Measurements from ENCODE around the gene MMD. TPM values are rescaled to one million over a fixed set of nuclear protein-coding genes. Genes with fewer than 3 reads are reported as not detected.

The MMD gene
- total and polyA plus RNA-seq, 2 of the 13 experiments (the other 11 are each of a cell fraction or from before 2014, with no cell fraction given) = 121 to 225 TPM

- TF ChIP-seq PBX3 (CRISPR knock-in tag; IDR thresholded peaks at IDR 0.05; ENCODE audit: borderline replicate concordance) (no peak), ZNF333 (CRISPR knock-in tag; IDR thresholded peaks at IDR 0.05; ENCODE audit: borderline replicate concordance) (no peak; the same call in 1 of the 2 replicates), ZFYVE20 (CRISPR knock-in tag; IDR thresholded peaks at IDR 0.05; ENCODE audit: borderline replicate concordance, low read depth) (no peak), SRF (IDR thresholded peaks at IDR 0.05; ENCODE audit: low read depth, low read length) (no peak), KMT2A (CRISPR knock-in tag; IDR thresholded peaks at IDR 0.05) (no peak; the same call in 1 of the 2 replicates), SALL1 (CRISPR knock-in tag; IDR thresholded peaks at IDR 0.05) (peak; percentile 81), ZNF773 (CRISPR knock-in tag; IDR thresholded peaks at IDR 0.05; ENCODE audit: borderline replicate concordance) (no peak), KLF12 (CRISPR knock-in tag; IDR thresholded peaks at IDR 0.05; ENCODE audit: borderline replicate concordance) (peak; percentile 59; the same call in 1 of the 2 replicates), HOXA9 (CRISPR knock-in tag; IDR thresholded peaks at IDR 0.05; ENCODE audit: borderline replicate concordance) (no peak), ZNF646 (CRISPR knock-in tag; IDR thresholded peaks at IDR 0.05) (peak; percentile 41; the same call in 1 of the 2 replicates), ASH2L (IDR thresholded peaks at IDR 0.05; ENCODE audit: insufficient read length, low read depth, low read length) (peak; percentile 100), ZNF224 (CRISPR knock-in tag; IDR thresholded peaks at IDR 0.05) (no peak), ZNF432 (CRISPR knock-in tag; IDR thresholded peaks at IDR 0.05; ENCODE audit: borderline replicate concordance) (no peak)
- TF ChIP-seq, protein P1, sequence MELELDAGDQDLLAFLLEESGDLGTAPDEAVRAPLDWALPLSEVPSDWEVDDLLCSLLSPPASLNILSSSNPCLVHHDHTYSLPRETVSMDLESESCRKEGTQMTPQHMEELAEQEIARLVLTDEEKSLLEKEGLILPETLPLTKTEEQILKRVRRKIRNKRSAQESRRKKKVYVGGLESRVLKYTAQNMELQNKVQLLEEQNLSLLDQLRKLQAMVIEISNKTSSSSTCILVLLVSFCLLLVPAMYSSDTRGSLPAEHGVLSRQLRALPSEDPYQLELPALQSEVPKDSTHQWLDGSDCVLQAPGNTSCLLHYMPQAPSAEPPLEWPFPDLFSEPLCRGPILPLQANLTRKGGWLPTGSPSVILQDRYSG (CRISPR knock-in tag; IDR thresholded peaks at IDR 0.05) = no peak
- TF ChIP-seq, protein P2, sequence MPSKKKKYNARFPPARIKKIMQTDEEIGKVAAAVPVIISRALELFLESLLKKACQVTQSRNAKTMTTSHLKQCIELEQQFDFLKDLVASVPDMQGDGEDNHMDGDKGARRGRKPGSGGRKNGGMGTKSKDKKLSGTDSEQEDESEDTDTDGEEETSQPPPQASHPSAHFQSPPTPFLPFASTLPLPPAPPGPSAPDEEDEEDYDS (CRISPR knock-in tag; IDR thresholded peaks at IDR 0.05) = peak; percentile 36; the same call in 1 of the 2 replicates
- TF ChIP-seq, protein P3, sequence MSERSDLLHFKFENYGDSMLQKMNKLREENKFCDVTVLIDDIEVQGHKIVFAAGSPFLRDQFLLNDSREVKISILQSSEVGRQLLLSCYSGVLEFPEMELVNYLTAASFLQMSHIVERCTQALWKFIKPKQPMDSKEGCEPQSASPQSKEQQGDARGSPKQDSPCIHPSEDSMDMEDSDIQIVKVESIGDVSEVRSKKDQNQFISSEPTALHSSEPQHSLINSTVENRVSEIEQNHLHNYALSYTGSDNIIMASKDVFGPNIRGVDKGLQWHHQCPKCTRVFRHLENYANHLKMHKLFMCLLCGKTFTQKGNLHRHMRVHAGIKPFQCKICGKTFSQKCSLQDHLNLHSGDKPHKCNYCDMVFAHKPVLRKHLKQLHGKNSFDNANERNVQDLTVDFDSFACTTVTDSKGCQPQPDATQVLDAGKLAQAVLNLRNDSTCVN (CRISPR knock-in tag; IDR thresholded peaks at IDR 0.05; ENCODE audit: borderline replicate concordance) = no peak
Measured at GRCh38 chr17:55407641-55408566, 13.7 kb downstream of the MMD start (continued).
